Activated T-helper 2 cell treated with anti-CD3 and anti-CD28 coated beads, Interferon-gamma antibody, Interleukin-2, Interleukin-4, amounts not matched to agents 10 μg/mL and 5 μg/mL and 100 μg/mL, durations not matched to agents 14 hours and 24 hours and 36 hours (primary cell): Measurements from ENCODE around the gene ROCK2. TPM values are rescaled to one million over a fixed set of nuclear protein-coding genes. Genes with fewer than 3 reads are reported as not detected.
"Not testable (repeated sequence)": the region's sequence is repeated elsewhere in the genome, so short reads cannot be mapped to it uniquely, and the experiment has no call there.

Experiments used
- DNase-seq: peaks from one replicate; pipeline ENCODE4 v3.0.0; 2021; ENCODE audit warnings: low spot score
- H3K27ac Mint-ChIP-seq: one replicate; pipeline ENCODE4 v1.8.0; 2021; ENCODE audit warnings: mixed read lengths
- H3K27me3 Mint-ChIP-seq: one replicate; pipeline ENCODE4 v1.8.0; 2021; ENCODE audit warnings: low read depth, mixed read lengths
- H3K36me3 Mint-ChIP-seq: one replicate; pipeline ENCODE4 v1.8.0; 2021; ENCODE audit warnings: low read depth, mixed read lengths
- H3K4me1 Mint-ChIP-seq: one replicate; pipeline ENCODE4 v1.8.0; 2021; ENCODE audit warnings: low read depth, mixed read lengths
- H3K4me3 Mint-ChIP-seq: one replicate; pipeline ENCODE4 v1.8.0; 2021; ENCODE audit warnings: low read depth, mild to moderate bottlenecking, moderate library complexity, mixed read lengths
- H3K9me3 Mint-ChIP-seq: one replicate; pipeline ENCODE4 v1.8.0; 2021; ENCODE audit warnings: mixed read lengths
- intact Hi-C: fragments of 100-400 bp; cut with micrococcal nuclease; formaldehyde crosslinking; loops from one replicate; pipeline ENCODE4 v1.15.1; 2023
- total RNA-seq: library from RNA; stranded (reverse); gene quantifications from 2 replicates; pipeline ENCODE4 v1.2.3, GENCODE V29; 2022

The ROCK2 gene
- total RNA-seq, 1 donor from 2014 or later: 20.6 TPM

GRCh38 chr2:11286323-11286722, 58.1 kb downstream of the ROCK2 start:
- Mint-ChIP-seq H3K36me3 (peaks cover 38% of the 10 kb centered on the region), H3K4me3 (no peak overlapping the region), H3K4me1 (no peaks in the 10 kb centered on the region), H3K9me3 (peaks cover 6% of the 10 kb centered on the region), H3K27ac (no peak overlapping the region), H3K27me3 (no peaks in the 10 kb centered on the region)
- DNase-seq: no peak
- intact Hi-C loops: no loop called here

DNA sequence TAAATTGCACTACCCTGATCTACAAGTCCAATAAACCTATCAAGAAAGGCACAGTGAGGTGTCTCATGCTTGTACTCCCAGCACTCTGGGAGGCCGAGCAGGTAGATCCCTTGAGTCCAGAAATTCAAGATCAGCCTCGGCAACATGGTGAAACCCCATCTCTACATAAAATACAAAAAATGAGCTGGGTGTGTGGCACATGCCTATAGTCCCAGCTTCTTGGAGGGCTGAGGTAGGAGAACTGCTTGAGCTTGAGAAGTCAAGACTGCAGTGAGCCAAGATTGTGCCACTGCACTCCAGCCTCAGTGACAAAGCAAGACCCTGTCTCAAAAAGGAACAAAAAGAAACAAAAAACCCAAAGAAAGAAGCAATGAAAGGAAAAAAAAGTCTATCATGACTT, 58.9 kb downstream of the ROCK2 start:
- Mint-ChIP-seq H3K36me3 (peaks cover 44% of the 10 kb centered on the region), H3K4me3 (no peak overlapping the region), H3K9me3 (peaks cover 6% of the 10 kb centered on the region), H3K27me3 (no peaks in the 10 kb centered on the region), H3K4me1 (peaks cover 3% of the 10 kb centered on the region), H3K27ac (no peak overlapping the region)
- no peak for DNase-seq
- intact Hi-C loops: no loop called here

DNA sequence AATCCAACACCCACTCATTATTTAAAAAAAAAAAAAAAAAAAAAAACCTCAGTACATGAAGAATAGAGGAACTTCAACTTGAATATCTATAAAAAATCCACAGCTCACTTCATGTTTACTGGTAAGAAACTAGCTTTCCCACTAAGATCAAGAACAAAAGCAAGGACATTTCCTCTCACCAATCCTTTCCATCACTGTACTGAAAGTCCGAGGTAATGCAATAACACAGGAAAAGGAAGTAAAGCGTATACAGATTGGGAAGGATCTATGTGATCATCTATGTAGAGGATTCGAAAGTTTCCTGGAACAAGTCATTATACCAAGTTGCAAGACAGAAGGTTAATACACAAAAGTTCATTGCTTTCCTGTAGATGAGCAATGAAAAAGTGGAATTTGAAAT, 63.2 kb downstream of the ROCK2 start:
- peaks cover 11% of the 10 kb centered on the region for H3K9me3 Mint-ChIP-seq
- intact Hi-C loops: no loop called here
- H3K27me3 Mint-ChIP-seq: no peaks in the 10 kb centered on the region
- peaks cover 52% of the 10 kb centered on the region for H3K36me3 Mint-ChIP-seq
- peaks cover 5% of the 10 kb centered on the region for H3K4me1 Mint-ChIP-seq
- H3K4me3 Mint-ChIP-seq: no peak overlapping the region
- no peak overlapping the region for H3K27ac Mint-ChIP-seq
- no peak for DNase-seq

DNA sequence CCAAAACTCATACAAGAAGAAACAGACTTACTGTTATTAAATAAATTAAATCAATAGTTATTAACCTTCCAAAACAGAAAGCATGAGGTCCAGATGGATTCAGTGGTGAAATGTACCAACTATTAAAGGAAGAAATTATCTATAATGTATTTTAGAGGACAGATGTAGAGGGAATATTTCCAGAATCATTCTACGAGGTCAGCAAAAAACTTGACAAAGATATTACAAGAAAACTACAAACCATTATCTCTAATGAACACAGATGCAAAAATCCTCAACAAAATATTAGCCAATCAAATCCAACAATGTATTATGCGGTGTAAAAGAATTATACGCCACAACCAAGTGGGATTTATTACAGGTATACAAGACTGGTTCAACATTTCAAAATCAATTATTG, 63.7 kb downstream of the ROCK2 start:
- peaks cover 50% of the 10 kb centered on the region for H3K36me3 Mint-ChIP-seq
- DNase-seq: no peak
- no peaks in the 10 kb centered on the region for H3K27me3 Mint-ChIP-seq
- no peak overlapping the region for H3K27ac Mint-ChIP-seq
- H3K4me3 Mint-ChIP-seq: no peak overlapping the region
- peaks cover 11% of the 10 kb centered on the region for H3K9me3 Mint-ChIP-seq
- peaks cover 8% of the 10 kb centered on the region for H3K4me1 Mint-ChIP-seq
- intact Hi-C loops: no loop called here

GRCh38 chr2:11279398-11279797, 65.0 kb downstream of the ROCK2 start:
- DNase-seq: no peak
- peaks cover 11% of the 10 kb centered on the region for H3K9me3 Mint-ChIP-seq
- H3K36me3 Mint-ChIP-seq: peaks cover 41% of the 10 kb centered on the region
- peaks cover 13% of the 10 kb centered on the region for H3K4me1 Mint-ChIP-seq
- H3K4me3 Mint-ChIP-seq: no peak overlapping the region
- H3K27me3 Mint-ChIP-seq: no peaks in the 10 kb centered on the region
- no peak overlapping the region for H3K27ac Mint-ChIP-seq
- intact Hi-C loops: no loop called here

DNA sequence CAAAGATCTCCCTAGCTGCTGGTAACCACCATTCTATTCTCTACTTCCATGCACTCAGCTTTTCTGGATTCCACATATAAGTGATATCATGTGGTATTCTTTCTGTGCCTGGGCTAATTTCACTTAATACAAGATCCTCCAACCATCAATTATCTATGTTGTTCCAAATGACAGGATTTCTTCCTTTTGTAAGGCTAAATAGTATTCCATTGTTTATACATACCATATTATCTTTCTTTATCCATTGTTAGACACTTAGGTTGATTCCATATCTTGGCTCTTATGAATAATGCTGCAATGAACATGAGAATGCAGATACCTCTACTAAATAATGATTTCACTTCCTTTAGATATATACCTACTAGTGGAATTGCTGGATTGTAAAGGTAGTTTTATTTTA, 66.2 kb downstream of the ROCK2 start:
- Mint-ChIP-seq H3K27me3 (no peaks in the 10 kb centered on the region), H3K36me3 (peaks cover 30% of the 10 kb centered on the region), H3K9me3 (peaks cover 5% of the 10 kb centered on the region), H3K4me1 (peaks cover 22% of the 10 kb centered on the region), H3K4me3 (no peak overlapping the region), H3K27ac (no peak overlapping the region)
- intact Hi-C loops: no loop called here
- no peak for DNase-seq

GRCh38 chr2:11275910-11276309, 68.5 kb downstream of the ROCK2 start:
- no peaks in the 10 kb centered on the region for H3K27me3 Mint-ChIP-seq
- H3K9me3 Mint-ChIP-seq: peaks cover 5% of the 10 kb centered on the region
- DNase-seq: no peak
- intact Hi-C loops: no loop called here
- peaks cover 28% of the 10 kb centered on the region for H3K4me1 Mint-ChIP-seq
- no peak overlapping the region for H3K4me3 Mint-ChIP-seq
- H3K36me3 Mint-ChIP-seq: peaks cover 27% of the 10 kb centered on the region
- peak overlapping the region; percentile 51 for H3K27ac Mint-ChIP-seq

DNA sequence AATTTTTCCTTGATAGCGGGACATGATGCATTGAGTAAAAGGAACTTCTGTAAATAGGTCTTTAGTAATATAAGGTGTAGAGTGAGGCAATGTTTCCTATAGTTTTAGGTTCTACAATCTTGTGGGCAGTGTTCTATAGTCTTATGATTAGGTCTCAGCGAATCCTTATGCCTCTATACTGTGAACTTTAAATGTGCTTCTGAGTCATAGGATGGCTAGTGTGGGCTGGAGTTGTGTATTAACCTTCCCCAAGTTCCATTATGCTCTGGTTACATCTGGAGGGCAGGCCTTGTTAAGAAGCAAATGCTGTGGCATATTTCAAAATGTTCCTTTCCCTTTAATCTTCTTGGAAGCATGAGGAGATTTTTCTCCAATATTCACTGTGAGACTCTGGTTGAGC, 73.5 kb downstream of the ROCK2 start:
- Mint-ChIP-seq H3K4me3 (no peak overlapping the region), H3K27ac (peak overlapping the region; percentile 68), H3K36me3 (peaks cover 28% of the 10 kb centered on the region), H3K9me3 (peaks cover 18% of the 10 kb centered on the region), H3K4me1 (peaks cover 33% of the 10 kb centered on the region), H3K27me3 (no peaks in the 10 kb centered on the region)
- DNase-seq: no peak
- intact Hi-C loops: loop anchor here (5.0 kb wide), 2 partner anchors 71 to 114 kb away; partner anchors contain the start of genes ROCK2 and SLC66A3

DNA sequence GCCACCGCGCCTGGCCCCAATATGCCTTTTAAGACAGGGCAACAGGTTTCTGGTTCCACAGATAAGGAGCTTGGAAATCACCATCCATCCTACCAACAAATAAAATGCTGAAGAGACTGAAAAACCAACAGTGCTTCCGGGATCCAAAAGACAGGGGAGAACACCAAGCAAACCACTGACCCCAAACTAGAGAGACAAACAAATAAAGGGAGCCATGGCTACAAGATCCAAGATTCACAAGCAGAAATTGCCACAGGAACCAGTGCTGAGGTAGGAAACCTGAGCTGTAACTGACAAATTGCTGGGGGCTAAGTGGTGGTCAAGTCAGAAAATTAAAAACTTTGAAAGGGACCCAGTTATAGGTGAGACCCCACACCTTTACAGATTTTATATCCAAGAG, 76.5 kb downstream of the ROCK2 start:
- Mint-ChIP-seq H3K27me3 (no peaks in the 10 kb centered on the region), H3K9me3 (peaks cover 18% of the 10 kb centered on the region), H3K36me3 (peaks cover 25% of the 10 kb centered on the region), H3K4me1 (peaks cover 15% of the 10 kb centered on the region), H3K4me3 (no peak overlapping the region), H3K27ac (no peak overlapping the region)
- DNase-seq: no peak
- intact Hi-C loops: no loop called here

DNA sequence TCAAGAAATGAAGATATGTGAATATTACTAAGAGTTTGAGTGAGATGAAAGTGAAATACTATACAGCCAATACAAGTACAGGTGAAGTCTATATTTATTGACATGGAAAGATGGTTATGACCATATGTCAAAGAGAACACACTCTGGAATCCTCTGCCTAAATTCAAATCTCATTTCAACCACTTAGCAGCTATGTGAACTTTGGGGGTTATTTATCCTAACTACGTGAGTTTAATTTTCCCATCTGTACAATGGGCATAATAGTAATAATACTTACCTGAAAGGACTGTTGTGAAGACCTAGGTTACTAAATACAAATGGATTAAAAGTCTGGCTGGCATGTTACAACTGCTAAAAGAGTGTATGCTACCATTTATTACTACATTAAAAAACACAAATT, 79.6 kb downstream of the ROCK2 start:
- Mint-ChIP-seq H3K36me3 (peaks cover 8% of the 10 kb centered on the region), H3K4me3 (no peak overlapping the region), H3K27ac (no peak overlapping the region), H3K27me3 (no peaks in the 10 kb centered on the region), H3K9me3 (peaks cover 10% of the 10 kb centered on the region), H3K4me1 (no peaks in the 10 kb centered on the region)
- DNase-seq: no peak
- intact Hi-C loops: no loop called here

DNA sequence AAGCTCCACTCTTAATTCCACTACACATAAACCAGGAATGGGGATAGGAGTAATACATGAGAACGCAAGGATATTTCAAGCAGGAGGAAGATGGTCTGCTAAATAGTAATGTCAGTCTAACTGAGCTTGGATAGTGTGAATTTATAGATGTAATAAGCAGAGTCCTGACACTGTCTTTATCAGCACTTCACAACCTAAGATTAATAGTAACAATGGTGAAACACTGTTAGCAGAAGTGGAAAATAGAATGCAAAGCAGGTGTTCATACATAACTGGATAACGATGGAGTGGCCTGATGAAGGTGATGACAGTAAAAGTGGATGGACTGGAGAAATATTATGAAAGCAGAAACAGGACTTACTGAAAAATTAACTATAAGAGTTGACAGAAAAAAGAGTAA, 80.4 kb downstream of the ROCK2 start:
- Mint-ChIP-seq H3K4me3 (no peak overlapping the region), H3K36me3 (peaks cover 7% of the 10 kb centered on the region), H3K4me1 (no peaks in the 10 kb centered on the region), H3K27me3 (no peaks in the 10 kb centered on the region), H3K9me3 (peaks cover 5% of the 10 kb centered on the region), H3K27ac (no peak overlapping the region)
- no peak for DNase-seq
- intact Hi-C loops: no loop called here

GRCh38 chr2:11263177-11263576, 81.3 kb downstream of the ROCK2 start:
- Mint-ChIP-seq H3K4me1 (no peaks in the 10 kb centered on the region), H3K9me3 (no peaks in the 10 kb centered on the region), H3K27ac (no peak overlapping the region), H3K36me3 (peaks cover 2% of the 10 kb centered on the region), H3K4me3 (no peak overlapping the region), H3K27me3 (no peaks in the 10 kb centered on the region)
- no peak for DNase-seq
- intact Hi-C loops: no loop called here

DNA sequence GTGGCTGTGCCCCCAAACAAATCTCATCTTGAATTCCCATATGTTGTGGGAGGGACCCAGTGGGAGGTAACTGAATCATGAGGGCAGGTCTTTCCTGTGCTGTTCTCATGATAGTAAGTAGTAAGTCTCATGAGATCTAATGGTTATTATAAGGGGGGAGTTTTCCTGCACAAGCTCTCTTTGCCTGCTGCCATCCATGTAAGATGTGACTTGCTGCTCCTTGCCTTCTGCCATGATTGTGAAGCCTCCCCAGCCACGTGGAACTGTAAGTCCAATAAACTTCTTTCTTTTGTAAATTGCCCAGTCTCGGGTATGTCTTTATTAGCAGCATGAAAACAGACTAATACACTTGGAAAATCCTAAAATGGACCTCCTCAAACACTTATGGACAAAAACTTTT, 82.0 kb downstream of the ROCK2 start:
- H3K9me3 Mint-ChIP-seq, intact Hi-C loops, H3K27me3 Mint-ChIP-seq, H3K4me3 Mint-ChIP-seq, H3K4me1 Mint-ChIP-seq, H3K36me3 Mint-ChIP-seq, DNase-seq, H3K27ac Mint-ChIP-seq: not testable (repeated sequence)

- DNase-seq, H3K4me3 Mint-ChIP-seq, H3K9me3 Mint-ChIP-seq, H3K4me1 Mint-ChIP-seq, H3K36me3 Mint-ChIP-seq, H3K27me3 Mint-ChIP-seq, H3K27ac Mint-ChIP-seq, intact Hi-C loops: not testable (repeated sequence)
Measured at GRCh38 chr2:11261564-11261963, 82.9 kb downstream of the ROCK2 start.
